Measurements from ENCODE around the gene TOP2B. TPM values are rescaled to one million over a fixed set of nuclear protein-coding genes. Genes with fewer than 3 reads are reported as not detected.

TOP2B gene
- polyA plus RNA-seq, 1 donor (not counting 4 experiments of a cell fraction or from before 2014, with no cell fraction given), result 71.8 TPM

DNA sequence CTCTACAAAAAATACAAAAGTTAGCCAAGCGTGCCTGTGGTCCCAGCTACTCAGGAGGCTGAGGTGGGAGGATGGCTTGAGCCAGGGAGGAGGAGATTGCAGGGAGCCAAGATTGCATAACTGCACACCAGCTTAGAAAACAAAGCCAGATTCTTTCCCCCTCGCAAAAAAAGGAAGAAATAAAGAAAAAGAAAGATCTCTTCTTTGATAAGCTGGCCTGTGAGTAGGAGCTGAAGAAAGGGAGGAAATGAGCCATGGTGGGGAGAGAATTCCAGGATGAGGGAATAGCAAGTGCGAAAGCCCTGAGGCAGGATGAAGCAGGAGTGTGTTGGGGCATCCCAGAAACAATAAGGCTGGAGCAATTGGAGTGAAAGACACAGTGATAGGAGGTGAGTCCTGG lies 24.5 kb upstream of the TOP2B start:
- H3K9me3 ChIP-seq (ENCODE audit: control insufficient read depth, low read depth, low read length), result no peaks in the 10 kb centered on the region
- H3K79me2 ChIP-seq (ENCODE audit: control insufficient read depth, insufficient read depth, low read length), result no peaks in the 10 kb centered on the region
- DNase-seq (ENCODE audit: low read depth, low spot score), result no peak
- H3K4me1 ChIP-seq (ENCODE audit: control insufficient read depth, extremely low read depth, insufficient read depth, low read length), result peaks cover 3% of the 10 kb centered on the region
- H3K9ac ChIP-seq (ENCODE audit: control insufficient read depth, extremely low read depth, insufficient read depth, low read length), result no peak overlapping the region
- no peak overlapping the region for H3K27ac ChIP-seq (ENCODE audit: control insufficient read depth, insufficient read depth, low read length)
- no peak overlapping the region for H3K4me3 ChIP-seq (ENCODE audit: control insufficient read depth in 2 of 3, extremely low read depth in 1 of 3, insufficient read depth in 2 of 3, low read depth in 1 of 3, low read length in 3 of 3)
- no peaks in the 10 kb centered on the region for H3K36me3 ChIP-seq (ENCODE audit: control insufficient read depth in 2 of 2, extremely low read depth in 1 of 2, insufficient read depth in 2 of 2, low read length in 2 of 2)
- no peaks in the 10 kb centered on the region for H3K9me1 ChIP-seq (ENCODE audit: control insufficient read depth, extremely low read depth, insufficient read depth, low read length)
- TF ChIP-seq EZH2 (IDR thresholded peaks at IDR 0.05; ENCODE audit: low read length), result no peak
- TF ChIP-seq, protein P1, sequence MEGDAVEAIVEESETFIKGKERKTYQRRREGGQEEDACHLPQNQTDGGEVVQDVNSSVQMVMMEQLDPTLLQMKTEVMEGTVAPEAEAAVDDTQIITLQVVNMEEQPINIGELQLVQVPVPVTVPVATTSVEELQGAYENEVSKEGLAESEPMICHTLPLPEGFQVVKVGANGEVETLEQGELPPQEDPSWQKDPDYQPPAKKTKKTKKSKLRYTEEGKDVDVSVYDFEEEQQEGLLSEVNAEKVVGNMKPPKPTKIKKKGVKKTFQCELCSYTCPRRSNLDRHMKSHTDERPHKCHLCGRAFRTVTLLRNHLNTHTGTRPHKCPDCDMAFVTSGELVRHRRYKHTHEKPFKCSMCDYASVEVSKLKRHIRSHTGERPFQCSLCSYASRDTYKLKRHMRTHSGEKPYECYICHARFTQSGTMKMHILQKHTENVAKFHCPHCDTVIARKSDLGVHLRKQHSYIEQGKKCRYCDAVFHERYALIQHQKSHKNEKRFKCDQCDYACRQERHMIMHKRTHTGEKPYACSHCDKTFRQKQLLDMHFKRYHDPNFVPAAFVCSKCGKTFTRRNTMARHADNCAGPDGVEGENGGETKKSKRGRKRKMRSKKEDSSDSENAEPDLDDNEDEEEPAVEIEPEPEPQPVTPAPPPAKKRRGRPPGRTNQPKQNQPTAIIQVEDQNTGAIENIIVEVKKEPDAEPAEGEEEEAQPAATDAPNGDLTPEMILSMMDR (optimal IDR thresholded peaks at IDR 0.05 in 1 of 3, IDR thresholded peaks at IDR 0.05 in 1 of 3, conservative IDR thresholded peaks at IDR 0.05 in 1 of 3; ENCODE audit: extremely low read depth in 1 of 3, insufficient read depth in 2 of 3, low read length in 3 of 3), result no peak
- no peak overlapping the region for H2AFZ ChIP-seq (ENCODE audit: control insufficient read depth, low read length)
- H3K4me2 ChIP-seq (ENCODE audit: control insufficient read depth, extremely low read depth, insufficient read depth, low read depth, low read length), result no peak overlapping the region
- no peak for FAIRE-seq
- no peaks in the 10 kb centered on the region for H3K27me3 ChIP-seq (ENCODE audit: control insufficient read depth, extremely low read depth, insufficient read depth, low read length)
- no peaks in the 10 kb centered on the region for H4K20me1 ChIP-seq (ENCODE audit: control insufficient read depth, extremely low read depth, insufficient read depth, low read length)
- dilution Hi-C loops (cut with MboI; ENCODE audit: extremely low pct_ligation_motif_present, low sequenced_read_pairs), result no loop called here

DNA sequence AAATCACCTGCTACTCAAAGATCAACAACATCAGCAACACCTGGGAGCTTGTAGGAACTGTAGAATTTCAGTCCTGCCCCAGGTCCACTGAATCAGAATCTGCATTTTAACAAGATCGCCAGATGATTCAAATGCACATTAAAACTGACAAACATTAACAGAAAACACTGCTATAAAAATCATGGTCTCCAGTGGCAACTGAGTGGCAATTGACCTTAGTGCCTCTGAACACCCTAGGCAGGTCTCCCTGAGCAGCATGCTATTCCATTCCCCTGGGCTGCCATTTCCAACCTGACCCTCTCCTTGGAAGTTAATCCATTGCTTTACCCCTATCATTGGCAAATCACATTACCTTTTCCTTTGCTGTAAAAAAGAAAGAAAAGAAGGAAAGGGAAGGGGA lies 23.0 kb upstream of the TOP2B start:
- DNase-seq (ENCODE audit: low read depth, low spot score) (no peak), FAIRE-seq (no peak)
- H3K9ac ChIP-seq (ENCODE audit: control insufficient read depth, extremely low read depth, insufficient read depth, low read length), result no peak overlapping the region
- H3K4me2 ChIP-seq (ENCODE audit: control insufficient read depth, extremely low read depth, insufficient read depth, low read depth, low read length), result no peak overlapping the region
- dilution Hi-C loops (cut with MboI; ENCODE audit: extremely low pct_ligation_motif_present, low sequenced_read_pairs), result no loop called here
- no peaks in the 10 kb centered on the region for H3K9me3 ChIP-seq (ENCODE audit: control insufficient read depth, low read depth, low read length)
- H3K79me2 ChIP-seq (ENCODE audit: control insufficient read depth, insufficient read depth, low read length), result no peaks in the 10 kb centered on the region
- no peaks in the 10 kb centered on the region for H4K20me1 ChIP-seq (ENCODE audit: control insufficient read depth, extremely low read depth, insufficient read depth, low read length)
- TF ChIP-seq, protein P1 (optimal IDR thresholded peaks at IDR 0.05 in 1 of 3, IDR thresholded peaks at IDR 0.05 in 1 of 3, conservative IDR thresholded peaks at IDR 0.05 in 1 of 3; ENCODE audit: extremely low read depth in 1 of 3, insufficient read depth in 2 of 3, low read length in 3 of 3), result no peak
- TF ChIP-seq EZH2 (IDR thresholded peaks at IDR 0.05; ENCODE audit: low read length), result no peak
- H3K27ac ChIP-seq (ENCODE audit: control insufficient read depth, insufficient read depth, low read length), result no peak overlapping the region
- no peak overlapping the region for H3K4me3 ChIP-seq (ENCODE audit: control insufficient read depth in 2 of 3, extremely low read depth in 1 of 3, insufficient read depth in 2 of 3, low read depth in 1 of 3, low read length in 3 of 3)
- H3K27me3 ChIP-seq (ENCODE audit: control insufficient read depth, extremely low read depth, insufficient read depth, low read length), result no peaks in the 10 kb centered on the region
- H3K36me3 ChIP-seq (ENCODE audit: control insufficient read depth in 2 of 2, extremely low read depth in 1 of 2, insufficient read depth in 2 of 2, low read length in 2 of 2), result no peaks in the 10 kb centered on the region
- peaks cover 3% of the 10 kb centered on the region for H3K4me1 ChIP-seq (ENCODE audit: control insufficient read depth, extremely low read depth, insufficient read depth, low read length)
- H3K9me1 ChIP-seq (ENCODE audit: control insufficient read depth, extremely low read depth, insufficient read depth, low read length), result no peaks in the 10 kb centered on the region
- H2AFZ ChIP-seq (ENCODE audit: control insufficient read depth, low read length), result no peak overlapping the region
